Measurements from ENCODE around the gene CSPG5. TPM values are rescaled to one million over a fixed set of nuclear protein-coding genes. Genes with fewer than 3 reads are reported as not detected.

The CSPG5 gene
- total RNA-seq, 1 experiment from 2014 or later: 5.7 TPM

GRCh38 chr3:47578119-47578632 lies 489 bp downstream of the CSPG5 start:
- Histone ChIP-seq H4K5ac (ENCODE audit: insufficient read length, low read depth, low read length) (no peak overlapping the region), H3T11ph (ENCODE audit: low read length) (no peak overlapping the region), H2BK15ac (ENCODE audit: low read depth, low read length) (no peak overlapping the region), H2AK5ac (ENCODE audit: insufficient read length, low read length) (no peak overlapping the region), H3K79me1 (ENCODE audit: insufficient read depth, low read depth, low read length, poor library complexity, severe bottlenecking) (no peaks in the 10 kb centered on the region), H3K4me2 (ENCODE audit: insufficient read depth, insufficient read length, low read length) (no peak overlapping the region), H4K91ac (ENCODE audit: insufficient read length, low read depth, low read length) (no peak overlapping the region), H3K23me2 (ENCODE audit: insufficient read length, low read depth, low read length, poor library complexity, severe bottlenecking) (peaks cover 11% of the 10 kb centered on the region), H3K9ac (ENCODE audit: extremely low read depth, insufficient read length, low read length) (no peak overlapping the region), H3K79me2 (ENCODE audit: insufficient read depth, low read length) (no peaks in the 10 kb centered on the region), H3K27ac (ENCODE audit: insufficient read length, low read depth, low read length) (no peak overlapping the region), H3K18ac (ENCODE audit: insufficient read length, low read depth, low read length) (no peak overlapping the region), H3K4ac (ENCODE audit: low read depth, low read length) (no peak overlapping the region), H3K56ac (ENCODE audit: insufficient read length, low read depth, low read length) (no peak overlapping the region), H3K4me1 (ENCODE audit: insufficient read depth, low read length) (no peaks in the 10 kb centered on the region), H3K27me3 (ENCODE audit: insufficient read depth, low read length) (peaks cover 13% of the 10 kb centered on the region; the same call in 1 of the 2 replicates), H3K14ac (ENCODE audit: insufficient read depth, low read length) (no peak overlapping the region), H2BK120ac (ENCODE audit: low read depth, low read length, poor library complexity, severe bottlenecking) (no peak overlapping the region), H2AFZ (ENCODE audit: low read length) (no peak overlapping the region), H4K20me1 (ENCODE audit: control insufficient read depth, insufficient read depth, insufficient read length) (no peaks in the 10 kb centered on the region), H3K23ac (ENCODE audit: insufficient read length, low read depth, low read length) (no peak overlapping the region), H4K8ac (replicated peaks; ENCODE audit: insufficient read length, low read depth, low read length) (no peak overlapping the region), H2BK5ac (ENCODE audit: insufficient read length, low read length) (no peak overlapping the region), H2BK12ac (ENCODE audit: insufficient read length, low read depth, low read length) (no peak overlapping the region), H2BK20ac (ENCODE audit: low read depth, low read length, poor library complexity, severe bottlenecking) (no peak overlapping the region), H3K9me3 (ENCODE audit: control insufficient read depth, low read depth, low read length) (no peaks in the 10 kb centered on the region)
- peaks cover 2 to 8% of the 10 kb centered on the region in 2 experiments; a peak in 2 of 4 replicates for H3K4me1 Mint-ChIP-seq
- no CpG with 5 or more reads among the region's 57 CpGs for WGBS (ENCODE audit: extremely low coverage, insufficient read length, low lambda C conversion rate)
- TF ChIP-seq, protein P1, sequence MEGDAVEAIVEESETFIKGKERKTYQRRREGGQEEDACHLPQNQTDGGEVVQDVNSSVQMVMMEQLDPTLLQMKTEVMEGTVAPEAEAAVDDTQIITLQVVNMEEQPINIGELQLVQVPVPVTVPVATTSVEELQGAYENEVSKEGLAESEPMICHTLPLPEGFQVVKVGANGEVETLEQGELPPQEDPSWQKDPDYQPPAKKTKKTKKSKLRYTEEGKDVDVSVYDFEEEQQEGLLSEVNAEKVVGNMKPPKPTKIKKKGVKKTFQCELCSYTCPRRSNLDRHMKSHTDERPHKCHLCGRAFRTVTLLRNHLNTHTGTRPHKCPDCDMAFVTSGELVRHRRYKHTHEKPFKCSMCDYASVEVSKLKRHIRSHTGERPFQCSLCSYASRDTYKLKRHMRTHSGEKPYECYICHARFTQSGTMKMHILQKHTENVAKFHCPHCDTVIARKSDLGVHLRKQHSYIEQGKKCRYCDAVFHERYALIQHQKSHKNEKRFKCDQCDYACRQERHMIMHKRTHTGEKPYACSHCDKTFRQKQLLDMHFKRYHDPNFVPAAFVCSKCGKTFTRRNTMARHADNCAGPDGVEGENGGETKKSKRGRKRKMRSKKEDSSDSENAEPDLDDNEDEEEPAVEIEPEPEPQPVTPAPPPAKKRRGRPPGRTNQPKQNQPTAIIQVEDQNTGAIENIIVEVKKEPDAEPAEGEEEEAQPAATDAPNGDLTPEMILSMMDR (conservative IDR thresholded peaks at IDR 0.05): no peak
- no peak overlapping the region for H3K27ac Mint-ChIP-seq
- peak overlapping the region; percentile 55 to 76 for H3K4me3 Mint-ChIP-seq
- H3K9me3 Mint-ChIP-seq: no peaks in the 10 kb centered on the region; a peak in 1 of 5 replicates
- peak; percentile 72 for DNase-seq
- peaks cover 61% of the 10 kb centered on the region for H3K27me3 Mint-ChIP-seq (ENCODE audit: low read depth)
- H3K36me3 Mint-ChIP-seq (ENCODE audit: insufficient read depth in 1 of 3, low read depth in 3 of 3): no peaks in the 10 kb centered on the region
